Chondrocyte (in vitro differentiated cells): ENCODE measurements around the gene TSFM. TPM values are rescaled to one million over a fixed set of nuclear protein-coding genes. Genes with fewer than 3 reads are reported as not detected.

ENCODE experiments used
- DNase-seq: peaks from one replicate; pipeline ENCODE4 v3.0.0; 2021; ENCODE audit warnings: mixed read lengths, low spot score
- H3K27ac Mint-ChIP-seq: one replicate; pipeline ENCODE4 v1.8.0; 2021; ENCODE audit warnings: mild to moderate bottlenecking, moderate library complexity, mixed read lengths; ENCODE audit not compliant: unreplicated experiment
- H3K27me3 Mint-ChIP-seq: 2 replicates; pipeline ENCODE4 v1.8.0; 2021; ENCODE audit warnings: low read depth, mixed read lengths
- H3K36me3 Mint-ChIP-seq: 2 replicates; pipeline ENCODE4 v1.8.0; 2021; ENCODE audit warnings: low read depth, mixed read lengths
- H3K4me1 Mint-ChIP-seq: 2 replicates; pipeline ENCODE4 v1.8.0; 2021; ENCODE audit warnings: low read depth, mild to moderate bottlenecking, mixed read lengths
- H3K4me3 Mint-ChIP-seq: one replicate; pipeline ENCODE4 v1.8.0; 2021; ENCODE audit warnings: mild to moderate bottlenecking, moderate library complexity, mixed read lengths; ENCODE audit not compliant: unreplicated experiment
- H3K9me3 Mint-ChIP-seq: 2 replicates; pipeline ENCODE4 v1.8.0; 2021; ENCODE audit warnings: low read depth, mixed read lengths
- CTCF ChIP-seq: fragments of 200-600 bp; sonication (generic); IDR thresholded peaks from 2 replicates; pipeline ENCODE4 v1.5.0; 2021; ENCODE audit warnings: antibody characterized with exemption, mild to moderate bottlenecking, moderate library complexity
- total RNA-seq: library from RNA; stranded (reverse); gene quantifications from 3 replicates; pipeline ENCODE4 v1.2.1, GENCODE V29; 2021

Gene TSFM
- total RNA-seq, 1 donor from 2014 or later: 19.9 TPM

GRCh38 chr12:57825451-57825850 lies 42.9 kb downstream of the TSFM start:
- no peak overlapping the region for H3K27ac Mint-ChIP-seq
- TF ChIP-seq CTCF: no peak
- no peak for DNase-seq
- peaks cover 42% of the 10 kb centered on the region for H3K36me3 Mint-ChIP-seq
- H3K27me3 Mint-ChIP-seq: no peaks in the 10 kb centered on the region
- peaks cover 13% of the 10 kb centered on the region for H3K4me1 Mint-ChIP-seq
- H3K9me3 Mint-ChIP-seq: no peaks in the 10 kb centered on the region
- no peak overlapping the region for H3K4me3 Mint-ChIP-seq

- no peak for DNase-seq
- no peaks in the 10 kb centered on the region for H3K27me3 Mint-ChIP-seq
- no peaks in the 10 kb centered on the region for H3K9me3 Mint-ChIP-seq
- H3K36me3 Mint-ChIP-seq: peaks cover 36% of the 10 kb centered on the region
- H3K27ac Mint-ChIP-seq: no peak overlapping the region
- peaks cover 18% of the 10 kb centered on the region for H3K4me1 Mint-ChIP-seq
- no peak overlapping the region for H3K4me3 Mint-ChIP-seq
- TF ChIP-seq CTCF: no peak
These were observed 43.8 kb downstream of the TSFM start for GRCh38 chr12:57826400-57826799.

- H3K36me3 Mint-ChIP-seq: peaks cover 36% of the 10 kb centered on the region
- TF ChIP-seq CTCF: no peak
- H3K27ac Mint-ChIP-seq: no peak overlapping the region
- no peak overlapping the region for H3K4me3 Mint-ChIP-seq
- no peaks in the 10 kb centered on the region for H3K27me3 Mint-ChIP-seq
- no peak for DNase-seq
- H3K4me1 Mint-ChIP-seq: peaks cover 24% of the 10 kb centered on the region
- H3K9me3 Mint-ChIP-seq: no peaks in the 10 kb centered on the region
These were observed 44.4 kb downstream of the TSFM start for GRCh38 chr12:57826966-57827365.

- Mint-ChIP-seq H3K9me3 (no peaks in the 10 kb centered on the region), H3K4me1 (peaks cover 44% of the 10 kb centered on the region), H3K27me3 (no peaks in the 10 kb centered on the region), H3K36me3 (peaks cover 21% of the 10 kb centered on the region), H3K4me3 (no peak overlapping the region), H3K27ac (peak overlapping the region; percentile 61)
- no peak for TF ChIP-seq CTCF
- DNase-seq: no peak
These were observed 46.6 kb downstream of the TSFM start for GRCh38 chr12:57829025-57829777.

- Mint-ChIP-seq H3K4me1 (peaks cover 56% of the 10 kb centered on the region), H3K36me3 (peaks cover 12% of the 10 kb centered on the region), H3K4me3 (no peak overlapping the region), H3K27ac (peak overlapping the region; percentile 8), H3K27me3 (no peaks in the 10 kb centered on the region), H3K9me3 (no peaks in the 10 kb centered on the region)
- no peak for DNase-seq
- no peak for TF ChIP-seq CTCF
These were observed 47.8 kb downstream of the TSFM start for GRCh38 chr12:57830393-57830792.
